ENCODE results near the gene FAXDC2.

DNA sequence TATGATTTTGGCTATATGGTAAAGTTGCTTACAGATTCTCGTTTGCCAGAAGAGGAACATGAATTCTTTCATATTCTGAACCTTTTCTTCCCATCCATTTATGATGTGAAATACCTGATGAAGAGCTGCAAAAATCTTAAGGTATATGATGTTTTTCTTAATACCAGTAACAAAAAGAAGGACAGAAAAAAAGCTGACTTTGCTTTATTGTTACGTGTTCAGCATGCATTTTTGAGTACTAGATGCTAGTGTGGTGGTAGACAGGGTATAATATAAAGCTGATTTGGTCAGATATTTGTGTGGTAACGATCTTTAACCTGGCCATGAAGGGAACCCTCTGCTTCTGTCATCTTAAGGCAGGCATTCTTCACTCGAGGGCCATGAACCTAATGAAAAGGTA is 21.3 kb upstream of the FAXDC2 start:
- TF ChIP-seq CTCF (IDR thresholded peaks at IDR 0.05) (no peak), POLR2A (IDR thresholded peaks at IDR 0.05) (no peak)
